GM12891 (cell line): ENCODE measurements around the gene STMN3.

Experiments
- POLR2A ChIP-seq: IDR thresholded peaks from 2 replicates; pipeline ENCODE4 v1.6.1; 2011; ENCODE audit warnings: low read depth, low read length, control low read depth
- POLR2AphosphoS5 ChIP-seq: IDR thresholded peaks from 2 replicates; pipeline ENCODE4 v1.6.1; 2011; ENCODE audit warnings: low read depth, low read length, control low read depth
- POU2F2 ChIP-seq: IDR thresholded peaks from 2 replicates; pipeline ENCODE4 v1.6.1; 2011; ENCODE audit warnings: low read depth, mild to moderate bottlenecking, control low read depth, low read length, moderate library complexity
- SPI1 ChIP-seq: IDR thresholded peaks from 2 replicates; pipeline ENCODE4 v1.6.1; 2011; ENCODE audit warnings: low read depth, low read length, control low read depth
- TAF1 ChIP-seq: IDR thresholded peaks from 2 replicates; pipeline ENCODE4 v1.6.1; 2011; ENCODE audit warnings: low read depth, low read length, control low read depth

DNA sequence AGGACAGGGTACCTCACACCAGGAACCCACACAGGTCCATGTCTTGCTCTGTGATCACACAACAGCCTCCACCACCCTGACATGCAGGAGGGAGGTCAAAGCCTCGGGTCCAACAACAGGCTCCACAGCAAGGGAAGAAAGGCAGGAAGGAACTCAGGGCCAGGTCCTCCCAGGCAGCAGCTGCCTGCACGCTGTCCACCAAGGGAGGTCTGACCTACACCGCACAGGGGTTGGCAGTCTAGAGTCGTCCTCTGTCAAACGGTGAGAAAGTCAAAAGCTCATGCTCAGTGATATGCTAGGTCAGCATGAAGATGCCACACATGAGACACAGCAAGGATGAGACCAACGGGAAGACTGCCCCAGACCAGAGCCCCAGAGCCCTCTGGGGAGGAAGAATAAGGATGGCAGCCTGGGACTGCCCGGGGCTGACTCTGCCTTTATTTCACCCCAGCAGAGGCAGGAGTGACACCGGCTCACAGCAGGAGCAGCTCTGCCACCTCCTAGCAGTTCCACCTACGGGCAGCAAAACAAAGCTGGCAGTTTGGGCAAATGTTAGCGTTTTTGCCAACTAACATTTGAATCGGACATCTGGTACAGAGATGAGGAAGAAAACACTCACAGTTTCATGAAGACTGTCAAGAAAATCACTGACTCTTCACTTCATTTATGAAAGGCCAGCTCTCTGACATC lies 34.8 kb downstream of the STMN3 start:
- TF ChIP-seq POLR2A (no peak), POU2F2 (no peak), POLR2AphosphoS5 (no peak), TAF1 (no peak), SPI1 (no peak)
